Measurements from ENCODE around the gene NQO2.
"Not testable (repeated sequence)": the region's sequence is repeated elsewhere in the genome, so short reads cannot be mapped to it uniquely, and the experiment has no call there.

Gene NQO2

DNA sequence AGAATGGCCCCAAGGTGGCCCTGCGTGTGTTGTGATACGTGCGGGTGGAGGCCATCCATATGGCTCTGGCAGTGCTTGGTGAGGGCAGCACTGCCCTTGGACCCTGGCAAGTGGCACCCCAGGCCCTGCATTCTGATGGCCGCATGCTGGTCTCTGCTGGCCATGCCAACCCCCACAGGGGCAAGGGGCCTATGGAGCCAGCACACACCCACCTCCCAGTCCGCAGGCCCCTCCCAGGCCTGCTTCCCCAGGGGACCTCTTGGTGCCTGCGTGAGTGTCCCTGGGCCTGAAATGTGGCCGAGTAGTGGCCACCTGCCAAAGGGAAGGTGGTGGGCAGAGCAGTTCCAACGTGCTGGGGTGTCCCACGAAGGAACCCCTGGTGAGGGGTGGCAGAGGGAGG is 17.6 kb downstream of the NQO2 start:
- DNase-seq (ENCODE audit: low read depth): no peak
- H3K4me3 ChIP-seq (ENCODE audit: low read depth, low read length): no peak overlapping the region
- TF ChIP-seq, protein P1, sequence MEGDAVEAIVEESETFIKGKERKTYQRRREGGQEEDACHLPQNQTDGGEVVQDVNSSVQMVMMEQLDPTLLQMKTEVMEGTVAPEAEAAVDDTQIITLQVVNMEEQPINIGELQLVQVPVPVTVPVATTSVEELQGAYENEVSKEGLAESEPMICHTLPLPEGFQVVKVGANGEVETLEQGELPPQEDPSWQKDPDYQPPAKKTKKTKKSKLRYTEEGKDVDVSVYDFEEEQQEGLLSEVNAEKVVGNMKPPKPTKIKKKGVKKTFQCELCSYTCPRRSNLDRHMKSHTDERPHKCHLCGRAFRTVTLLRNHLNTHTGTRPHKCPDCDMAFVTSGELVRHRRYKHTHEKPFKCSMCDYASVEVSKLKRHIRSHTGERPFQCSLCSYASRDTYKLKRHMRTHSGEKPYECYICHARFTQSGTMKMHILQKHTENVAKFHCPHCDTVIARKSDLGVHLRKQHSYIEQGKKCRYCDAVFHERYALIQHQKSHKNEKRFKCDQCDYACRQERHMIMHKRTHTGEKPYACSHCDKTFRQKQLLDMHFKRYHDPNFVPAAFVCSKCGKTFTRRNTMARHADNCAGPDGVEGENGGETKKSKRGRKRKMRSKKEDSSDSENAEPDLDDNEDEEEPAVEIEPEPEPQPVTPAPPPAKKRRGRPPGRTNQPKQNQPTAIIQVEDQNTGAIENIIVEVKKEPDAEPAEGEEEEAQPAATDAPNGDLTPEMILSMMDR (IDR thresholded peaks at IDR 0.05; ENCODE audit: low read depth, low read length, missing control alignments): no peak
- in situ Hi-C loops (cut with HindIII; ENCODE audit: low sequenced_read_pairs): no loop called here

DNA sequence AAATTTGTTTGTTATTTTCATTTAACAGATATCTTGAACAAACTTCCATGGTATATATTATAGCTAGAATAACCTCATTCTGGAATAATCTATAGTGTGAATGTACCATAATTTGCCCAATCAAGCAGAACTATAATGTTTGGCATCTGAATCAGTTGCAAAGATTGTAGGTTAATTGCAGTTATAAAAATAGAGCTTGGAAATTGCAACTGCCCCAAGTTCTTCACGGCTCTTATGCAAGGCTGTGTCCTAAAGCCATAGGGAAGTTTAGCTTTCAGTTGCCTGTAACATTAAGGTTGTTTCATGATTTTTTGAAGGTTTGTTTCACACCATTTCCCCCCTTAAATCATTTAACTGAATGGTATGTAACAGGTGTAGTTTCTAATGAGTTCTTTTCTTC is 19.4 kb downstream of the NQO2 start:
- H3K4me3 ChIP-seq (ENCODE audit: low read depth, low read length): no peak overlapping the region
- TF ChIP-seq, protein P1 (IDR thresholded peaks at IDR 0.05; ENCODE audit: low read depth, low read length, missing control alignments): no peak
- in situ Hi-C loops (cut with HindIII; ENCODE audit: low sequenced_read_pairs): no loop called here
- DNase-seq (ENCODE audit: low read depth): no peak

DNA sequence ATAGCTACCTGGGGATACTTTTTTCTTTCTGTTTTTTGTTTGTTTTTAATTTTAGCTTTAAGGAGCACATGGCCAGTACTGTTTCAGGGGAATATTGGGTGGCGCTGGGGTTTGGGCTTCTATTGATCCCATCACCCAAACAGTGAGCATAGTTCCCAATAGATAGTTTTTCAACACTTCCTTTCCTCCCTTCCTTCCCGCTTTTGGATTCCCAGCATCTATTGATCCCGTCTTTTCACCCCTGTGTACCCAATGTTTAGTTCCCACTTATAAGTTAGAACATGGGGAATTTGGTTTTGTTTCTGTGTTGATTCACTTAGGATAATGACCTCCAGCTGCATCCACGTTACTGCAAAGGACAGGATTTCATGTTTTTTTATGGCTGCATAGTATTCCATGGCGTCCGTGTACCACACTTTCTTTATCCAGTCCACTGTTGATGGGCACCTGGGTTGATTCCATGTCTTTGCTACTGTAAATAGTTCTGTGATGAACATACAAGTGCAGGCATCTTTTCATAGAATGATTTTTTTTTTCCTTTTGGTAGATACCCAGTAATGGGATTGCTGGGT is 20.1 kb downstream of the NQO2 start:
- no peak overlapping the region for H3K4me3 ChIP-seq (ENCODE audit: low read depth, low read length)
- TF ChIP-seq, protein P1 (IDR thresholded peaks at IDR 0.05; ENCODE audit: low read depth, low read length, missing control alignments): no peak
- in situ Hi-C loops (cut with HindIII; ENCODE audit: low sequenced_read_pairs): no loop called here

DNA sequence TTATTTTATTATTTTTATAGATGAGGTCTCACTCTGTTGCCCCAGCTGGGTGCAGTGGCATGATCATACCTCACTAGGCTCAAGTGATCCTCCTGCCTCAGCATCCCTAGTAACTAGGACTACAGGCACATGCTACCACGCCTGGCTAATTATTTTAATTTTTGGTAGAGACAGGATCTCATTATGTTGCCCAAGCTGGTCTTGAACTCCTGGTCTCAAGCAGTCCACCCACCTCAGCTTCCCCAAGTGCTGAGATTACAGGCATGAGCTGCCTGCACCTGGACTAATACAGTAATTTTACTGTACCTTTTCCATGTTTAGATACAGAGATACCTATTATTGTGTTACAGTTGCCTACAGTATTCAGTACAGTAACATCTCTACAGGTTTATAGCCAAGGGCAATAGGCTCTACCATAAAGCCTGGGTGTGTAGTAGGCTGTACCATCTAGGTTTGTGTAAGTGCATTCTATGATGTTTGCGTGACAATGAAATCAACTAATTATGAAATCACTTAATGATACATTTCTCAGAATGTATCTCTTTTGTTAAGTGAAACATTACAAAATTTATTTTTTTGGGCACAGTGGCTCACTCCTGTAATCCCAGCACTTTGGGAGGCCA is 21.4 kb downstream of the NQO2 start:
- DNase-seq (ENCODE audit: low read depth); in situ Hi-C loops (cut with HindIII; ENCODE audit: low sequenced_read_pairs); H3K4me3 ChIP-seq (ENCODE audit: low read depth, low read length): not testable (repeated sequence)

More for the DNA sequence above, 20.1 kb downstream of the NQO2 start:
- no peak for DNase-seq (ENCODE audit: low read depth)

DNA sequence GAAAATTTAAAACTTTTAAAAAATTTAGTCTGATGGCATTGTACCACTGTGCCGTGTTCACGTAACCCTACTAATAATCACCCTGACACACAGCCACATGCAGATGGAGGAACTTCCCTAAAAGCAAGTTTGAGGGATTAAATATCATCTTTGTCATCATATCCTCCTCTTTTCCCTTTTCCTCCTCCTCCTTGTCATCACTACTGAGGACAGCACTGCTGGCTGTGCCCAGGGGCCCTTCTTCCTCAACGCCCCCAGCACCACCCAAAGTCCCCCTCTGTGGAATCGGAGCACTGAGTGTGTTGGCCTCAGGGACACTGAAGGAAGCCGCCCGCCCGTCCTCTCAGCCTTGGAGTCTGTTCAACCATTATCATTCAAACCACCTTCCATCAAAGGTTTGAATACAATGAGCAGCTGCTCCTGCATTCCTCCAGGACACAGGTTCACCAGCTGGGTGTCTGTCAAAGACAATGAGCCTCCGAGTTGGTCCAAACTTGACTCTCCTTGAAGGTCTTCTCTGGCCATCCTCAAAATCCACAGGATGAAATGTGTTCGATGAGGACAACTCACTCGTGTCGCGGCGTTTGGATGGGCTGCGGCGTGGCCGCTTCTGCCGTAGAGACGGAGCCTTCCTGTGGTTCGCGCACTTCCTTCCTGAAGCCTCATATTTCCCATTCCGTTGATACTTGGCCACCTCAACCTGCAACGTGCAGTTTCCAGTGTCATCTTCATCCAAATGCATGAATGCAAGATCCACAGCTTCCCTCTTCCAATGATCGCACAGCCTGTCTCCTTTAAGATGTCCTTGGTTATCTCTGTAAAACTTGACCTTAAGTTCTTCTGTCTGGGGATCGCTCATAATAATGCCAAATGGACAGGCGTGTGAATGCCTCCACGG is 23.3 kb downstream of the NQO2 start:
- peak overlapping the region; percentile 29 for H3K4me3 ChIP-seq (ENCODE audit: low read depth, low read length)
- in situ Hi-C loops (cut with HindIII; ENCODE audit: low sequenced_read_pairs): no loop called here
- DNase-seq (ENCODE audit: low read depth): no peak
- TF ChIP-seq, protein P1 (IDR thresholded peaks at IDR 0.05; ENCODE audit: low read depth, low read length, missing control alignments): no peak

DNA sequence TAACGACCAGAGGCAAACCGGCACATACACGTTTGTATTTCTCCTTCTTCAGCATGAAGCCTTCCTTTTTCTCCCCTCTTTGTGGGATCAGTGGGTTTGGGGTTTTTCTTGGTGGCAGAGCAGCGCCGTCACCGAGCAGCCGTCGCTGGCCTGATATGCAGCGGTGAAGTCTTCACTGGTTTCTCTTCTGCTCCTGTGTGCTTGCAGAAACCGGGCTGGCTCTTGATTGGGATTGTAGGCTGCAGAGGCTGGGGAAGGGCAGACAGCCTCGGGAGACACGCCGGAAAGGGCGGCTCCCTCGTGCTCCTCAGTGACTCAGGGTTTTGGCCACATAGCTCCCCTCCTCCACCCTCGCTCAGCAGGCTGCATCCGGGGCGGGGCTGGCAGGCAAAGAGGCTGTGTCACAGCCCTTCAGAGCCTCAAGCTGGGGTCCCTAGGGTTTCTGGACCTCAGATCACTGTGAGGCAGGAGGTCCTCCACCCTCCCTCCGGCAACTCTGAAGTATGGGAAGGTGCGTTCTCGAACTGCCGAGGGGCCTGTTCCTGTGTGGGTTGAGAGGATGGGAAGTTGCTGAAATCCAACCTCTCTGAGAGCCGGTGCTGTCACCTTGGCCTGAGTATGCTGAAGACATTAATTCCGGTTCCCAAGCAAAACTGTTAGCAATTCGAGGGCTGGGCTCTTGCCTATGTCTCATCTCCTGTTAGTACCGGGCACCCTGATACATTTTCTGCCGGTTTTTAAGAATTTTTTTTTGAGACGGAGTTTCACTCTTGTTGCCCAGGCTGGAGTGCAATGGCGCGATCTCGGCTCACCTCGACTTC is 24.2 kb downstream of the NQO2 start:
- TF ChIP-seq, protein P1 (IDR thresholded peaks at IDR 0.05; ENCODE audit: low read depth, low read length, missing control alignments): no peak
- in situ Hi-C loops (cut with HindIII; ENCODE audit: low sequenced_read_pairs): no loop called here
- DNase-seq (ENCODE audit: low read depth): no peak
- peak overlapping the region; percentile 29 for H3K4me3 ChIP-seq (ENCODE audit: low read depth, low read length)

Data from astrocyte of the cerebellum (primary cell).